Measurements from ENCODE around the gene SOX30. TPM values are rescaled to one million over a fixed set of nuclear protein-coding genes. Genes with fewer than 3 reads are reported as not detected.

SOX30 gene
- polyA plus RNA-seq, 2 of the 4 experiments (the other 2 are of a cell fraction), result 0.08 to 0.10 TPM

GRCh38 chr5:157626831-157627230 lies 25.4 kb downstream of the SOX30 start (continued):
- TF ChIP-seq PBX3 (IDR thresholded peaks at IDR 0.05) (no peak), BCL3 (IDR thresholded peaks at IDR 0.05) (no peak)

- no peak overlapping the region for H3K27ac ChIP-seq
- no peak for TF ChIP-seq CHD2 (IDR thresholded peaks at IDR 0.05; ENCODE audit: low read length, partially characterized antibody)
- no peak for TF ChIP-seq BHLHE40 (IDR thresholded peaks at IDR 0.05; ENCODE audit: low read depth, low read length)
- no peak for TF ChIP-seq BCL3 (IDR thresholded peaks at IDR 0.05)
- no peak for TF ChIP-seq ESRRA (IDR thresholded peaks at IDR 0.05; ENCODE audit: borderline replicate concordance, low read length)
- no peak for TF ChIP-seq GATA3 (IDR thresholded peaks at IDR 0.05; ENCODE audit: borderline replicate concordance)
- no peak for TF ChIP-seq ZC3H11A (IDR thresholded peaks at IDR 0.05)
- no peak for TF ChIP-seq JUN (IDR thresholded peaks at IDR 0.05)
- no peak overlapping the region for H3K4me2 ChIP-seq
- H3K4me3 ChIP-seq, result no peak overlapping the region
- 22% methylated on average over 2 of the region's 2 CpGs for WGBS (ENCODE audit: missing lambda C conversion rate)
- POLR2A ChIA-PET, result no interaction called here
- DNase-seq (ENCODE audit: low read depth in 1 of 2, low spot score in 1 of 2), result no peak
- no peak for FAIRE-seq
- CTCF ChIA-PET, result no interaction called here
- ATAC-seq, result no peak
- no peaks in the 10 kb centered on the region for H3K4me1 ChIP-seq
- no peaks in the 10 kb centered on the region for H3K9me3 ChIP-seq
Measured at GRCh38 chr5:157624144-157624543, 28.1 kb downstream of the SOX30 start.

- FAIRE-seq, result no peak
- Histone ChIP-seq H3K4me1 (no peaks in the 10 kb centered on the region), H3K27ac (no peak overlapping the region), H3K9me3 (no peaks in the 10 kb centered on the region), H3K4me3 (no peak overlapping the region), H3K4me2 (no peak overlapping the region)
- no peak for ATAC-seq
- no peak for DNase-seq (ENCODE audit: low read depth in 1 of 2, low spot score in 1 of 2)
- TF ChIP-seq HOXA7 (CRISPR knock-in tag; IDR thresholded peaks at IDR 0.05) (no peak), SREBF2 (IDR thresholded peaks at IDR 0.05) (no peak), ZNF302 (CRISPR knock-in tag; IDR thresholded peaks at IDR 0.05) (no peak), RFX5 (IDR thresholded peaks at IDR 0.05) (no peak), MAFK (IDR thresholded peaks at IDR 0.05; ENCODE audit: partially characterized antibody) (no peak), RARB (CRISPR knock-in tag; IDR thresholded peaks at IDR 0.05) (no peak), PBX3 (IDR thresholded peaks at IDR 0.05) (no peak), ZC3H11A (IDR thresholded peaks at IDR 0.05) (no peak), TP53 (CRISPR knock-in tag; IDR thresholded peaks at IDR 0.05) (no peak), RCOR1 (IDR thresholded peaks at IDR 0.05; ENCODE audit: low read depth, low read length) (no peak), HMGXB4 (CRISPR knock-in tag; IDR thresholded peaks at IDR 0.05; ENCODE audit: borderline replicate concordance) (no peak), CHD2 (IDR thresholded peaks at IDR 0.05; ENCODE audit: low read length, partially characterized antibody) (no peak), JUNB (IDR thresholded peaks at IDR 0.05) (no peak), E2F6 (IDR thresholded peaks at IDR 0.05; ENCODE audit: borderline replicate concordance, low read depth) (no peak), TFCP2L1 (CRISPR knock-in tag; IDR thresholded peaks at IDR 0.05) (no peak), FOSB (CRISPR knock-in tag; IDR thresholded peaks at IDR 0.05) (no peak), GATA3 (IDR thresholded peaks at IDR 0.05; ENCODE audit: borderline replicate concordance) (no peak)
- ChIA-PET CTCF (no interaction called here), POLR2A (no interaction called here)
Measured at GRCh38 chr5:157620776-157621175, 31.5 kb downstream of the SOX30 start.

Measured in A549 (cell line).